HFFc6 (cell line): ENCODE measurements around the gene RFLNA. TPM values are rescaled to one million over a fixed set of nuclear protein-coding genes. Genes with fewer than 3 reads are reported as not detected.
"Not testable (repeated sequence)": the region's sequence is repeated elsewhere in the genome, so short reads cannot be mapped to it uniquely, and the experiment has no call there.

Source experiments
- DNase-seq: peaks from one replicate; pipeline ENCODE4 v3.0.0-alpha.2; 2018
- H3K27ac Mint-ChIP-seq: 2 replicates; pipeline ENCODE4 v1.8.0; 2020; ENCODE audit warnings: mild to moderate bottlenecking, mixed read lengths
- H3K27me3 Mint-ChIP-seq: 2 replicates; pipeline ENCODE4 v1.8.0; 2021; ENCODE audit warnings: mild to moderate bottlenecking, moderate library complexity, mixed read lengths; ENCODE audit not compliant: insufficient read depth
- H3K36me3 Mint-ChIP-seq: 2 replicates; pipeline ENCODE4 v1.8.0; 2021; ENCODE audit warnings: low read depth, mixed read lengths
- H3K4me1 Mint-ChIP-seq: 2 replicates; pipeline ENCODE4 v1.8.0; 2020; ENCODE audit warnings: low read depth, mixed read lengths
- H3K4me3 Mint-ChIP-seq: 2 replicates; pipeline ENCODE4 v1.8.0; 2020; ENCODE audit warnings: mild to moderate bottlenecking, moderate library complexity, mixed read lengths
- H3K9me3 Mint-ChIP-seq: 2 replicates; pipeline ENCODE4 v1.8.0; 2020; ENCODE audit warnings: mild to moderate bottlenecking, mixed read lengths
- CTCF ChIP-seq: fragments of 200-600 bp; sonication (generic); IDR thresholded peaks from 2 replicates; pipeline ENCODE4 v1.5.0; 2021; ENCODE audit warnings: antibody characterized with exemption, mild to moderate bottlenecking
- total RNA-seq, 6 experiments: library from RNA; stranded (reverse); fragmentation: NEBNext Ultra II Directional; extraction: Animal tissue kit (Norgen Biotek cat#: 25700); gene quantifications; 2 replicates in 1 of 6; 3 replicates in 5 of 6; pipeline ENCODE4 v1.2.3, GENCODE V29; 2021

Gene RFLNA
- total RNA-seq, 6 experiments from 2014 or later: not detected

GRCh38 chr12:124297389-124297788 is 2.5 kb downstream of the RFLNA start:
- H3K4me1 Mint-ChIP-seq: peaks cover 7% of the 10 kb centered on the region
- no peaks in the 10 kb centered on the region for H3K9me3 Mint-ChIP-seq
- TF ChIP-seq CTCF: no peak
- no peaks in the 10 kb centered on the region for H3K36me3 Mint-ChIP-seq
- DNase-seq: no peak
- no peak overlapping the region for H3K4me3 Mint-ChIP-seq
- no peak overlapping the region for H3K27ac Mint-ChIP-seq
- peaks cover 59% of the 10 kb centered on the region for H3K27me3 Mint-ChIP-seq

- H3K27me3 Mint-ChIP-seq: peaks cover 55% of the 10 kb centered on the region
- no peak overlapping the region for H3K4me3 Mint-ChIP-seq
- H3K27ac Mint-ChIP-seq: no peak overlapping the region
- H3K9me3 Mint-ChIP-seq: no peaks in the 10 kb centered on the region
- DNase-seq: no peak
- no peaks in the 10 kb centered on the region for H3K36me3 Mint-ChIP-seq
- peaks cover 7% of the 10 kb centered on the region for H3K4me1 Mint-ChIP-seq
- no peak for TF ChIP-seq CTCF
Measured at GRCh38 chr12:124297856-124298255, 3.0 kb downstream of the RFLNA start.

GRCh38 chr12:124298685-124299410 is 4.0 kb downstream of the RFLNA start:
- H3K27ac Mint-ChIP-seq: no peak overlapping the region
- no peaks in the 10 kb centered on the region for H3K9me3 Mint-ChIP-seq
- no peak for TF ChIP-seq CTCF
- no peaks in the 10 kb centered on the region for H3K36me3 Mint-ChIP-seq
- H3K4me3 Mint-ChIP-seq: no peak overlapping the region
- H3K4me1 Mint-ChIP-seq: peaks cover 7% of the 10 kb centered on the region
- no peak for DNase-seq
- H3K27me3 Mint-ChIP-seq: peaks cover 45% of the 10 kb centered on the region

- Mint-ChIP-seq H3K27me3 (peaks cover 40% of the 10 kb centered on the region), H3K9me3 (no peaks in the 10 kb centered on the region), H3K4me1 (peaks cover 7% of the 10 kb centered on the region), H3K27ac (no peak overlapping the region), H3K4me3 (no peak overlapping the region), H3K36me3 (no peaks in the 10 kb centered on the region)
- DNase-seq: no peak
- no peak for TF ChIP-seq CTCF
Measured at GRCh38 chr12:124299628-124300388, 4.9 kb downstream of the RFLNA start.

GRCh38 chr12:124300657-124301056 is 5.8 kb downstream of the RFLNA start:
- H3K4me3 Mint-ChIP-seq, H3K4me1 Mint-ChIP-seq, DNase-seq, H3K9me3 Mint-ChIP-seq, H3K27ac Mint-ChIP-seq, H3K36me3 Mint-ChIP-seq: not testable (repeated sequence)
- peaks cover 44% of the 10 kb centered on the region for H3K27me3 Mint-ChIP-seq

GRCh38 chr12:124301084-124301654 is 6.3 kb downstream of the RFLNA start:
- H3K27me3 Mint-ChIP-seq: peaks cover 44% of the 10 kb centered on the region

More at GRCh38 chr12:124301084-124301654, 6.3 kb downstream of the RFLNA start:
- H3K4me1 Mint-ChIP-seq: peaks cover 7% of the 10 kb centered on the region
- H3K27ac Mint-ChIP-seq: no peak overlapping the region
- H3K4me3 Mint-ChIP-seq: no peak overlapping the region
- DNase-seq: no peak
- H3K9me3 Mint-ChIP-seq: no peaks in the 10 kb centered on the region
- no peaks in the 10 kb centered on the region for H3K36me3 Mint-ChIP-seq
- no peak for TF ChIP-seq CTCF
